T-helper 2 cell (primary cell): ENCODE measurements around the gene STX19.

Experiments used
- DNase-seq, 5 experiments: peaks; one replicate each; pipeline versions ENCODE4 v3.0.0 to v3.0.0-alpha.2; 2012 to 2022

Gene STX19

GRCh38 chr3:94036909-94037507 is 8.6 kb upstream of the STX19 start:
- DNase-seq = peak in 1 of 5 experiments; percentile 13

GRCh38 chr3:94026623-94027022 is 1.8 kb downstream of the STX19 start:
- DNase-seq = no peak

- no peak for DNase-seq
Measured at GRCh38 chr3:94024385-94024784, 4.0 kb downstream of the STX19 start.

DNA sequence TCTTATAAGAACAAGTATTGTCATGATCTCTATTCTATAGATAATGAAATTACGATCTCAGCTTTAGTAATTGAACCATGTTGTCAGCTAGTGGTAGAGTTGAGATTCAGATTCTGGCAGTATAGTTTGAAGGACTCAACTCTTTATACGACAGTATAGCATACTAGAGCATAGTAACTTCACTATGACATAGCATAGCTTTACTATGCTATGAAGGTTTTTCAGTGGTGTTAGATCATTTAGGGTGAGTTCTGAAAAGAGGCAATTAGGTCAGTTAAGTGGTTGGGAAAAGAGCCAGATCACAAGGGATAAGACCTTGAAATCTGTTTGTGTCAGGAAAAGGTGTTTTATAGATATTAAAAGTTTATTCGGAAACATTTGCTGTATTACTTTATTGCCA is 8.1 kb downstream of the STX19 start:
- DNase-seq = no peak

DNA sequence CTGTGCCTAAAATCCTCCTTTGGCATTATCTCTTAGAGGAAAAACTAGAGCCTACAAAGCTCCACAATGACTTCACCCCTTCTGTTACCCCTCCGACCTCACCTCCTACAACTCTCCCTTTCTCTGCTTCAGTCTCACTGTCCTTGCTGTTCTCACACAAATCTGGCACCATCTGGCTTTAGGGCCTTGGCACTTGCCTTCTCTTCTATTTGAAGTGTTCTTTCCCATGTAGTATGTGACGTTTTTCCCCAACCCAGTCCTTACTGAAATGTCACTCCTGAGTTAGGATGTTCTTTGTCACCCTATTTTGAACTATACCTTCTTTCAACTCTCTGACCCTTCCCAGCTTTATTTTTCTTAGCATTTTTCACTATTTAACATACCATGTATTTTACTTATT is 8.7 kb downstream of the STX19 start:
- DNase-seq = no peak

GRCh38 chr3:94015025-94015424 is 13.4 kb downstream of the STX19 start:
- no peak for DNase-seq

GRCh38 chr3:94012185-94012584 is 16.2 kb downstream of the STX19 start:
- peak in 1 of 5 experiments; percentile 10 for DNase-seq

DNA sequence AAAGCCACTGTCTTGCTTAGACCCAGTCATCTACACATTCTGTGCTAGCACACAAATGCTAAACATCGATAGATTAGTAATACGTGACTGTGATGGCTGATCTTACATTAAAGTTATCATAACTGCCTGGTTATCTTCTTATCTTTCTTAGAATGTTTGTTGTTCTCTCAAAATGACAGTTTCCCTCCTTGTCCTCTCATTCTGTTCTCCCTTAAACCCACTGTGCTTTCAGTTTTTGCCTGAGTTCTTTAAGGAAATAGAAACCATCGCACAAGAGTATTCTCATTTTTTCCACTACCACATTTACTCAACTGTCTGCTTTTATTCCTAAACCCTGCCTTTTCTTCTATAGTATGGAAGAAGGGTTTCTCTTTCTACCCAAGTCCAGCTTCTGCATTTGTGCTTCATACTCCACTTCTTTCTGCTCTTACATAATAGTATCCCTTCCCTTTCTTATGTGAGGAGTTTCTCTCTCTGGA is 17.1 kb downstream of the STX19 start:
- DNase-seq = peak in 1 of 5 experiments; percentile 83

- no peak for DNase-seq
Measured at GRCh38 chr3:94009608-94010007, 18.8 kb downstream of the STX19 start.

GRCh38 chr3:94008253-94008652 is 20.1 kb downstream of the STX19 start:
- DNase-seq = no peak

DNA sequence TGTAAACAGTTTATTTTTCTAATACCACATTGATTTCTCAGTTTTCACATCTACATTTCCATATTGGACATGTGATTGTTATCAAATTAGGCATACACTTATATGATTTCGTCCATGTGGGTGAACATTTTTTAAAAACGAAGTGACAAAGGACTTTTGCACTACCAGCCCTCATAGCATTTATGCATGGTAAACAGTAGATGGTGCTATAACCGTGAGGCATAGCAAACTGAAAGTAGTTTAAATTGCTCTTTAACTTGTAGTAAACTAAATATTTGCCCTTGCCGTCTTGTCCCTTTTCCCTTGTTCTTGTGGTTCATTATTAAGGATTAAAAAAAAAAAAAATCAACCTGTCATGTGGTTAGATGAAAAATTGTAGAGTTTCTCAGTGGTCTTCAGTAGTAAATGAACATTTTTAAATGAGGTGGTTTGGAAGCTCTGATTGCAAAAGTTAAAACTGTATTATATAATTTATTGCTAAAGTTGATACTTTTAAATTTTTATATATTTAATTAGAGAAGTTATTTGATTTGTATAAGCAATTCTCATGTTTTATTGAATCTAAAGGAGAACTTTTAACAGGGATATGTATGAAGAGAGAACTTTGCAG is 24.0 kb downstream of the STX19 start:
- peak in 2 of 5 experiments; percentile 33 to 77 for DNase-seq

- DNase-seq = no peak
Measured at GRCh38 chr3:94001827-94002495, 26.4 kb downstream of the STX19 start.

GRCh38 chr3:94001191-94001590 is 27.2 kb downstream of the STX19 start:
- no peak for DNase-seq

- no peak for DNase-seq
Measured at GRCh38 chr3:93994056-93994455, 34.3 kb downstream of the STX19 start.

GRCh38 chr3:93992207-93992606 is 36.2 kb downstream of the STX19 start:
- no peak for DNase-seq

- DNase-seq = no peak
Measured at GRCh38 chr3:93991631-93992030, 36.8 kb downstream of the STX19 start.

DNA sequence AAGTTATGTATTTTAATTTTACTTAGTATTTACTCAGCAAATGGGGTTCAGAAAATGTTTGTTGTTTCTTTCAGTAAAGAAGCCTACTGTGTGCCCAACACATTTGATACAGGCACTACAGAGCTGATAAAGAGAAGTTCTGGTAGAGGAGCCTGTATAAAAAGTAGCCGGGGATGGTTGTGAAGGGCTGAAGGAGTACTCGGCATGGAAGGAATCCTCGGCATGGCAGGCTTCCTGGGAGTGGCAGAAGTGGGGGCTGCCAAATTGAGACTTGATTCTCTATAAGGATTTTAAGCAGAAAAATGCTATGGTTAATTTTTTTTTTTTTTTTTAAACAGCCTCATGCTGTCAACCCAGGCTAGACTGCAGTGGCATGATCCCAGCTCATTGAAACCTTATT is 39.2 kb downstream of the STX19 start:
- DNase-seq = no peak

- DNase-seq = no peak
Measured at GRCh38 chr3:93988764-93989163, 39.6 kb downstream of the STX19 start.

DNA sequence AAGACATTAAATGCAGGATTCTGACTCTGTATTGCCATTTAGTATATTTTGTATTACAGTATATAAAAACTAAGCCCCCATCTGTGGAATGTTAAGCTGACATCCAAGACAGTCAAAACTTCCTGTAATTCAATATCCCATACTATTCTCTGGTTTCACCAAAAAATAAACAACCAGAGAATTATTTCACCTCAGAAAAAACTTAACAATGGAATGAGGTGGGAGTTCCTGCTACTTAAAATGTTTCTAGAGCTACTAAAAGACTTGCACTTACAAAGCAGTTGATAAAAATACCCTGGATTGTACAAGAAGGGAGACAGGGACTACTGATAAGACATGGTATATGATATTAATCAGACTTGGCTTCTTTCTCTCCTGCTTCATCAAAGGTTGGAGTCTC is 40.1 kb downstream of the STX19 start:
- DNase-seq = no peak

DNA sequence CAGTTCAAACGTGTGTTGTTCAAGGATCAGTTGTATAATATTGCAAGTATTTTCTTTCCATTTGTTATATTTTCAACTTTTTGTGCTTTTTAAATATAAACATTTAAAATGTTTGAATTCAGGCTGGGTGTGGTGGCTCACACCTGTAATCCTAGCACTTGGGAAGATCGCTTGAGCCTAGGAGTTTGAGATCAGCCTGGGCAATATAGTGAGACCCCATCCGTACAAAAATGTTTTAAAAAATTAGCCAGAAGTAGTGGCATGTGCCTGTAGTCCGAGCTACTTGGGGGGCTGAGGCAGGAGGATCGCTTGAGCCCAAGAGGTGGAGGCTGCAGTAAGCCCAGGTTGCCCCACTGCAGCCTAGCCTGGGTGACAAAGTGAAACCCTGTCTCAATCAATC is 43.8 kb downstream of the STX19 start:
- DNase-seq = no peak

DNA sequence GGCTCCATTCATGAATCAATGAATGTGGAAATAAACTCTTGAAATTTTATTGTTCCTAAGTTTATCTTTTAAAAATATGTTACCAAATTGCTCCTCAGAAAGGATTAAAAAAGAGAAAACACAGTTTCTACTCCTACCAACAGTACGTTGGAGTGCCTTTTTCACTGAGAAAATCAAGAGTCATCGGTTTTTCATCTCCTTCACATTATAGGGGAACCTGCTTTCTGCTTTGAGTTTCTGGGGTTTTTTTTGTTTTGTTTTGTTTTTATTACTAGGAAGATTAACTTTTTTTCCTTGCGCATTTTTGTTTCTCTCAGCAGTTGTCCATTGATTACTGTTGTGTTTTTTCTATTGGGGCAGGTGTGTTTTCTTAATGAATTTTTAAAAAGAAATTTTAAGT is 45.0 kb downstream of the STX19 start:
- no peak for DNase-seq

DNA sequence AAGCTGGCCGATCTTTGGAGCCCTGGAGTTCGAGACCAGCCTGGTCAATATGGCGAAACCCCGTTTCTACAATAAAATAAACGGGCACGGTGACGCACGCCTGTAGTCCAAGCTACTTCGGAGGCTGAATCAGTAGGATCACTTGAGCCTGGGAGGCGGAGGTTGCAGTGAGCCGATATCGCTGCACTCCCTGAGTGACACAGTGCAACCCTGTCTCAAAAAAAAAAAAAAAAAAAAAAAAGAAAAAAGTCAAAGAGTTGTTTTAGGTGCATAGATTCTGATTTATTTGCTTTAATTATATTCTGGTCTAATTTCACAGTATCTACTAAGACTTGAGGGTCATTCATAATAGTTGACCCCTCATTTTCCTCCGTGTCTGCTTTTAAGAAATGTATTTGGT is 46.7 kb downstream of the STX19 start:
- DNase-seq = no peak

GRCh38 chr3:93979850-93980676 is 48.3 kb downstream of the STX19 start, which contains the start of gene ARL13B:
Gene ARL13B, plus strand, starts transcription at chr3:93980155. Its CDS starts 269 bp downstream, at chr3:93980424.
- peak; percentile 77 to 98 (median 91) for DNase-seq
